Right cardiac atrium (tissue), 5 donors: ENCODE results near the gene MAN1A1. TPM values are rescaled to one million over a fixed set of nuclear protein-coding genes. Genes with fewer than 3 reads are reported as not detected.
"Not testable (repeated sequence)": the region's sequence is repeated elsewhere in the genome, so short reads cannot be mapped to it uniquely, and the experiment has no call there.

Experiments
- ATAC-seq, 2 donors: fragments of 200-7000 bp; cut with Tn5 transposase; one replicate each; pipeline versions ENCODE4 v1.8.0 to v1.9.1; 2020; ENCODE audit warnings: moderate library complexity in 2 of 2, mild to moderate bottlenecking in 1 of 2
- DNase-seq, 3 donors: peaks; one replicate each; pipeline ENCODE4 v3.0.0-alpha.2; 2020
- H3K27ac ChIP-seq: one replicate; pipeline ENCODE4 v1.5.1; 2013; ENCODE audit warnings: mild to moderate bottlenecking, low read length, control low read depth, moderate library complexity
- H3K27me3 ChIP-seq: one replicate; pipeline ENCODE4 v1.6.1; 2013; ENCODE audit not compliant: control insufficient read depth, insufficient read depth
- H3K4me1 ChIP-seq: one replicate; pipeline ENCODE4 v1.6.1; 2013; ENCODE audit warnings: low read length; ENCODE audit not compliant: control insufficient read depth, insufficient read depth
- H3K4me3 ChIP-seq: one replicate; pipeline ENCODE4 v1.5.1; 2013; ENCODE audit warnings: low read length, control low read depth
- H3K9me3 ChIP-seq: one replicate; pipeline ENCODE4 v1.6.1; 2013; ENCODE audit warnings: low read length; ENCODE audit not compliant: control insufficient read depth
- WGBS: extraction: QIAGEN DNeasy Blood & Tissue Kit; methylation state at CpG from one replicate; pipeline ENCODE4 v1.1.7; 2013; 5-methylcytosine and 5-hydroxymethylcytosine counted together
- intact Hi-C, 4 donors: fragments of 100-400 bp; cut with DNase I; formaldehyde crosslinking; loops; one replicate each; pipeline versions ENCODE4 v1.11.0 to v1.14.0; 2022 to 2023
- polyA plus RNA-seq: library from polyadenylated mRNA; stranded (reverse); fragments of 200-250 nt; gene quantifications from one replicate; pipeline ENCODE4 v1.2.3, GENCODE V29; 2013
- total RNA-seq, 4 donors: library from RNA; stranded (reverse); fragmentation: NEBNext Ultra II Directional; extraction: Animal tissue kit (Norgen Biotek cat#: 25700); gene quantifications; one replicate each; pipeline ENCODE4 v1.2.1, GENCODE V29; 2021
- donor health status: healthy with polysubstance abuse.
- donor health status: DM: no; HTN: yes; CAD: no.
- donor health status: DM: no; HTN: no; CAD: no.
- donor health status: DM: no; HTN: yes; CAD: no; lungs with severe emphysema.
- donor health status: DM: yes; HTN: yes; CAD: no.

The MAN1A1 gene
- total and polyA plus RNA-seq, 5 donors, result 11.6 to 29.7 (median 20.3) TPM

GRCh38 chr6:119301429-119301828 lies 48.1 kb downstream of the MAN1A1 start:
- Histone ChIP-seq H3K4me1 (peaks cover 4% of the 10 kb centered on the region), H3K27me3 (no peaks in the 10 kb centered on the region), H3K4me3 (no peak overlapping the region), H3K27ac (no peak overlapping the region), H3K9me3 (no peaks in the 10 kb centered on the region)
- intact Hi-C loops, result no loop called here
- ATAC-seq, result no peak
- WGBS, result 99% methylated on average over 1 of the region's 1 CpG
- DNase-seq, result no peak

- no peaks in the 10 kb centered on the region for H3K27me3 ChIP-seq
- no peak for DNase-seq
- WGBS, result 96% methylated on average over 2 of the region's 2 CpGs
- H3K27ac ChIP-seq, result no peak overlapping the region
- no peaks in the 10 kb centered on the region for H3K9me3 ChIP-seq
- no peak overlapping the region for H3K4me3 ChIP-seq
- ATAC-seq, result no peak
- H3K4me1 ChIP-seq, result peaks cover 4% of the 10 kb centered on the region
- intact Hi-C loops, result no loop called here
These were observed 49.9 kb downstream of the MAN1A1 start for GRCh38 chr6:119299694-119300093.

GRCh38 chr6:119297049-119297448 lies 52.5 kb downstream of the MAN1A1 start:
- ATAC-seq (no peak), DNase-seq (no peak)
- H3K9me3 ChIP-seq, result no peaks in the 10 kb centered on the region
- H3K4me1 ChIP-seq, result no peaks in the 10 kb centered on the region
- H3K4me3 ChIP-seq, result no peak overlapping the region
- intact Hi-C loops, result no loop called here
- H3K27ac ChIP-seq, result no peak overlapping the region
- H3K27me3 ChIP-seq, result no peaks in the 10 kb centered on the region

GRCh38 chr6:119296036-119297035 lies 53.2 kb downstream of the MAN1A1 start:
- Histone ChIP-seq H3K9me3 (no peaks in the 10 kb centered on the region), H3K4me1 (no peaks in the 10 kb centered on the region), H3K27ac (no peak overlapping the region), H3K27me3 (no peaks in the 10 kb centered on the region), H3K4me3 (no peak overlapping the region)
- WGBS, result 60% methylated on average over 4 of the region's 4 CpGs
- DNase-seq, result no peak
- ATAC-seq, result peak; percentile 60 to 76
- intact Hi-C loops, result no loop called here

- Histone ChIP-seq H3K4me3 (no peak overlapping the region), H3K4me1 (no peaks in the 10 kb centered on the region), H3K27me3 (no peaks in the 10 kb centered on the region), H3K27ac (no peak overlapping the region), H3K9me3 (no peaks in the 10 kb centered on the region)
- intact Hi-C loops, result no loop called here
- ATAC-seq (no peak), DNase-seq (no peak)
- 65% methylated on average over 4 of the region's 4 CpGs for WGBS
These were observed 54.6 kb downstream of the MAN1A1 start for GRCh38 chr6:119294984-119295383.

- intact Hi-C loops, result not testable (repeated sequence)
- WGBS, result 86% methylated on average over 3 of the region's 3 CpGs
These were observed 58.5 kb downstream of the MAN1A1 start for GRCh38 chr6:119291060-119291459.

GRCh38 chr6:119290306-119290705 lies 59.3 kb downstream of the MAN1A1 start:
- H3K27ac ChIP-seq, result no peak overlapping the region
- no peak for DNase-seq
- no peaks in the 10 kb centered on the region for H3K4me1 ChIP-seq
- H3K4me3 ChIP-seq, result no peak overlapping the region
- WGBS, result 87% methylated on average over 2 of the region's 2 CpGs
- H3K27me3 ChIP-seq, result no peaks in the 10 kb centered on the region
- ATAC-seq, result no peak
- H3K9me3 ChIP-seq, result no peaks in the 10 kb centered on the region
- intact Hi-C loops, result no loop called here

More at GRCh38 chr6:119291060-119291459, 58.5 kb downstream of the MAN1A1 start:
- not testable (repeated sequence) for H3K4me3 ChIP-seq, H3K9me3 ChIP-seq, H3K27me3 ChIP-seq, DNase-seq, H3K4me1 ChIP-seq, H3K27ac ChIP-seq, ATAC-seq

GRCh38 chr6:119289651-119290050 lies 59.9 kb downstream of the MAN1A1 start:
- no peaks in the 10 kb centered on the region for H3K9me3 ChIP-seq
- no peak overlapping the region for H3K27ac ChIP-seq
- WGBS, result 86% methylated on average over 3 of the region's 3 CpGs
- no peak for DNase-seq
- no peaks in the 10 kb centered on the region for H3K4me1 ChIP-seq
- intact Hi-C loops, result no loop called here
- no peak for ATAC-seq
- no peak overlapping the region for H3K4me3 ChIP-seq
- no peaks in the 10 kb centered on the region for H3K27me3 ChIP-seq

GRCh38 chr6:119285908-119286625 lies 63.5 kb downstream of the MAN1A1 start:
- no peak overlapping the region for H3K27ac ChIP-seq
- no peaks in the 10 kb centered on the region for H3K27me3 ChIP-seq
- peaks cover 4% of the 10 kb centered on the region for H3K4me1 ChIP-seq
- ATAC-seq (no peak), DNase-seq (no peak)
- no peak overlapping the region for H3K4me3 ChIP-seq
- H3K9me3 ChIP-seq, result no peaks in the 10 kb centered on the region
- WGBS, result 90% methylated on average over 3 of the region's 3 CpGs
- intact Hi-C loops, result no loop called here

- no peaks in the 10 kb centered on the region for H3K27me3 ChIP-seq
- no peak overlapping the region for H3K4me3 ChIP-seq
- no peak for ATAC-seq
- intact Hi-C loops, result no loop called here
- DNase-seq, result no peak
- 98% methylated on average over 4 of the region's 4 CpGs for WGBS
- no peak overlapping the region for H3K27ac ChIP-seq
- H3K4me1 ChIP-seq, result peaks cover 4% of the 10 kb centered on the region
- no peaks in the 10 kb centered on the region for H3K9me3 ChIP-seq
These were observed 64.6 kb downstream of the MAN1A1 start for GRCh38 chr6:119284861-119285521.
